HG03439 (cell line): ENCODE data around the gene SGK2.

Experiments
- ATAC-seq: cut with Tn5 transposase; IDR thresholded peaks from one replicate; pipeline ENCODE4 v1.9.1; 2021; ENCODE audit warnings: mild to moderate bottlenecking, moderate library complexity; ENCODE audit not compliant: unreplicated experiment

SGK2 gene

DNA sequence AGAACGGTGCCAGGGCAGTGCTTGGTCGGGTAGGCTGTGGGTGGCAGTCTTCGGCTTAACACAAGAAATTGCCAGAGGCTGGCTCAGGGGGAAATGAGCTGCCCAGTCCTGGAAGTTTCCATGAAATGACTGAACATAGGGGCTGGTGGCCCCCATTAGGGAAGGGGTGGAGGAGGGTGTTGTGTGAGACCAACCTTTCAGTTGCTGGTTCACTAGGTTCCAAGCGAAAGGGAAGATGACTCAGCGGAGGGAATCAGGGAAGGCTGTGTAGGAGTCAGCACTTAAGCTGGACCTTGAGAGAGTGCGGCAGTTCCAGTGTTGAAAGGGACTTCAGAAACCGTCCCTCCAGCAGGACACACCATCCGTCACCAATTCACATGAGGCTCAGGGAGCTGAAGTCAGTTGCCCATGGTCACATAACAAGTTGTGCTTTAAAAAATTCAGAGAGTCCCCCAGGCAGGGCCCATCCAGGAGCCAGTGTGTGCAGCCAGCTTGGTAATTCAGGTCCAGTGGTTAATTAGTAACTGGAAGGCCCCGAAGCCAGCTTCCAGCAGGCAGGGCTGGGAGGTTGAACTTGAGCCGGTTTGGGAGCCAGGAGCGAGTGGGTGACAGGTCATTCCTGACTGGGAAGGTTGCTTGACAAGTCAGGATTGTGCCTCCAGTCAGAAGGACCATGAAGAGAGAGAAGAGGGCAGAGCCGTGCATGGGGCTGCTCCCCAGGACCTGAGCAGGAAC is at the start of gene SGK2:
TSS of gene SGK2 (plus strand) at position 616 of the 735 bp plus-strand sequence. CDS start 7,469 bp downstream, outside the sequence.
- no peak for ATAC-seq

- no peak for ATAC-seq
Measured at GRCh38 chr20:43511879-43512278, 46.9 kb upstream of the SGK2 start.

DNA sequence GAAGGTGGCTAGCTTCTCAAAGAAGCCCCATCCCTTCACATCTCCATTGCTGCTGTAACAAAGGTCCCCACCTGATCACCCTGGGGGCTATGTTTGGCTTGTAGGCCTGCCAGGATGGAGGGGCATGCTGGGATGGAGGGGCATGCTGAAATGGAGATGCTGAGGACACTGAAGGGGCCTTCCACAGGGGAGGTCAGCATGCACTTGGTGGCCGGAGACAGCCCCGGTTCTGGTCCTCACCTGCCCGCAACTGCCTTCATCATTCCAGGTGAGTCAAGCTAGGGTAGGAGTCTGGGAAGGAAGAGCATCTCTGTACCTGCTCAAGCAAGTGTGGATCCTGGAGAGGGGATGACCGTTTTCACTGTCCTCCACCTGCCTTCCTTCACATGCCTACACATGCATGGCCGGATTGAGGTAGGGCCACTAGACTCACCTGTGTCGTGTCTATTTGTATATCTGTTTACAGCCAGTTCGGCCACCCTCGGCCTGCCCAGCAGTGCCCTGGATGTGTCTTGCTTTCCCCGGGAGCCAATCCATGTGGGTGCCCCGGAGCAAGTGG is 45.4 kb upstream of the SGK2 start:
- ATAC-seq: peak; percentile 5

DNA sequence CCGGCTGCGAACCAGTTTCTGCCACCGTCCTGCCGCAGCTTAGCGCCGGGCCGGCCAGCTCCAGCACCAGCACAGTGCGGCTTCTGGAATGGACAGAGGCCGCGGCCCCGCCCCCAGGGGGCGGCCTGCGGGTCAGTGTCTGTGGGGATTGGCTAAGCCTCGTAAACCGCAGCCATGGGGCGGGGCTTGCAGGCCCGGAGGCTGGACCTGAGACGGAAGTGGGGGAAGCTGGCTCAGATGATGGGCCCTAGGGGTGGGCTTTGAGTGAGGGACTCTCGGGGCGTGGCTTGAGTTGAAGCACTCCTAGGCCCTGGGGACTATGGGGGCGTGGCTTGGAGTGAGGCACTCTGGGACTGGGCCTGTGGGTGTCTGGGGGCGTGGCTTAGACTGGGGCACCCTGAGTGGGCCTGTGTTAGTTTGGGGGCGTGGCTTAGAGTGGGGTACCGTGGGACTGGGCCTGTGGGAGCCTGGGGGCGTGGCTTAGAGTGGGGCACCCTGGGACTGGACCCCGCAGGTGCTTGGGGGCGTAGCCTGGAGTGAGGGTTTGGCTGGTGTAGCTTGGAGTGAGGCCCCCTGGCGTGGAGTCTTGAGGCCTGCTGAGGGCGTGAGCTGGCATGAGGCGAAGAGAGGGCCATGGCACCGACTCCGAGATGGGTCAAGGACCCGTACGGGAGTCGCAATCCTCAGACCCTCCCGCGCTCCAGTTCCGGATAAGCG is 44.7 kb upstream of the SGK2 start:
- ATAC-seq: peak; percentile 81

- peak; percentile 21 for ATAC-seq
Measured at GRCh38 chr20:43514648-43514999, 44.2 kb upstream of the SGK2 start.

GRCh38 chr20:43515628-43516027 is 43.2 kb upstream of the SGK2 start:
- ATAC-seq: no peak

- no peak for ATAC-seq
Measured at GRCh38 chr20:43516251-43516824, 42.5 kb upstream of the SGK2 start.

DNA sequence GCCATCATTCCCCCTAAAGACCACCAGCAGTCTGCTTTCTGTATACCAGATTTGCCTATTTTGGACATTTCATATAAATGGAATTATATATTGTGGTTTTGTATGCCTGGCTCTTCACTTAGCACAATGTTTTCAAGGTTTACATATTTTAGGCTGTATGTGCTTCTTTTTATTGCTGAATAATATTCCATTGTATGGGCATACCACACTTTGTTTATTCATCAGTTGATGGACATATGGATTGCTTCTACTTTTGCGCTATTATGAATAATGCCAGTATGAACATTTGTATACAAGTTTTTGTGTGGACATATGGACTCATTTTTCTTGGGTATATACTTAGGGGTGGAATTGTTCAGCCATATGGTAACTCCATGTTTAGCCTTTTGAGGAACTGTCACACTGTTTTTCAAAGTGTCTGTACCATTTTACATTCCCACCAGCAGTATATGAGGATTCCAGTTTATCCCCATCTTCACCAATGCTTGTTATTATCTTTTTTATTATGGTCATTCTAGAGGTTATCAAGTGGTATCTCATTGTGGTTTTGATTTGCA is 38.7 kb upstream of the SGK2 start:
- no peak for ATAC-seq

- no peak for ATAC-seq
Measured at GRCh38 chr20:43525021-43525420, 33.8 kb upstream of the SGK2 start.

GRCh38 chr20:43528258-43528875 is 30.5 kb upstream of the SGK2 start:
- ATAC-seq: no peak

GRCh38 chr20:43529051-43529450 is 29.8 kb upstream of the SGK2 start:
- no peak for ATAC-seq

DNA sequence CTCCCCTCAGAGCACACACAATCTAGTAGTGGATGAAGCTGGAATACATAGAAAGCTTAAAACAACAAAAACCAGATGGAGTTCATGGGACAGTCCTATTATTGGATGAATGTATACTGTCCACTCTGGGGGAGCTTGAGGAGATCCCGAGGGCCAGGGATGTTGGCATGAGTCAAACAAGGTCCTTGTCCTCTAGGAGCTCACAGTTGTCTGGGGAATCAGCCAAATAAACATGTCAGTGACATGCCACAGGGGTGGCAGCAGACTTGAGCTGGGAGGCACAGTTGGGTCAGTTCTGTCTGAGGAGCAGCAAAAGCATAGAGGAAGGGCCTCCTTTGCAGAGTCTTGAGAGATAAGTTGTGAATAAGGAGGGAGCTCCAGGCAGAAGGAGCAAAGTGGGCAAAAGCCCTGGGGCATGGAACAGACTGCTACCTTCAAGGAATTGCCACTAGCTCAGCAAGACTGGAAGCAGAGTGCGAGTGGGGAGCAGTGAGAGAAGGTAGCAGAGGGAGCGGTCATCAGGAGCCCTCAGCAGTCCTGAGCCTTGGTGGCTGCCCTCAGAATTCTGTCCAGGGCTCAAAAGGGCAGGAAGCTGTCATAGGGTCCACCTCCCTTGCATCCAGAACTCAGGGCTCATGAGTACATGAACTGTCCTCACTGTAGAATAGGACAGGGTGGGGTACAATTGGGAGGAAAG is 29.2 kb upstream of the SGK2 start:
- ATAC-seq: no peak

DNA sequence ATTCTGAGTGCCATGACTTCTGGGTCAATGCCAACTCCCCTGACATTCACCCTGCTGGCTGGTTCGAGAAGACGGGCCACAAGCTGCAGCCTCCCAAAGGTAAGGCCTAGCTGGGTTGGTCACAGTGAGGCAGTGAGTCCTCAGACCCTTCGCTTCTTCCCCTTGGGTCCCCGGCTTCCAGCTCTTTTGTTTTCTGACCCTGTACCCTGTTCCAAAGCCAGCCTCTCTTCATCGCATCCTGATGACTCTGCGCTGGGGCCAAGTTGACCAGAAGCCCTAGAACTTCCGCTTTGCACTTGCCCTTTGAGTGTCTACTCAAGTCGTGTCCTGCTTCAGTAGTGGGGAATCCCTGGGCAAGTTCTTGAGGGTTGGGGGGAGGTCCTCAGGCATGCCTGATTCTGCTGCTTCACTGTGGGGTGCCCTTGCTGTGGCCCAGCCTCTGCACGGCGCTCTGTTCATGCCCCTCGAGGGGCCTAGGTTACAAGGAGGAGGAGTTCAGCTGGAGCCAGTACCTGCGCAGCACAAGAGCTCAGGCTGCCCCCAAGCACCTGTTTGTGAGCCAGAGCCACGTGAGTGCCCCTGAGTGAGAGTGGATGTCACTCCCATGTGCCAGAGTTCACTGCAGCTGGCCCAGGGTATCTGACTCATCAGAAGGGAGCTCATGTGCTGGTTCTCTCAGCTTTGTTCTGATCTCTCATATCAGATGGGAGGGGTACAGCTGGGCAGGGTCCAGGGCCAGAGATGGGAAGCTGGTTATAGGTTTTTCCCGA is 28.3 kb upstream of the SGK2 start:
- ATAC-seq: no peak

DNA sequence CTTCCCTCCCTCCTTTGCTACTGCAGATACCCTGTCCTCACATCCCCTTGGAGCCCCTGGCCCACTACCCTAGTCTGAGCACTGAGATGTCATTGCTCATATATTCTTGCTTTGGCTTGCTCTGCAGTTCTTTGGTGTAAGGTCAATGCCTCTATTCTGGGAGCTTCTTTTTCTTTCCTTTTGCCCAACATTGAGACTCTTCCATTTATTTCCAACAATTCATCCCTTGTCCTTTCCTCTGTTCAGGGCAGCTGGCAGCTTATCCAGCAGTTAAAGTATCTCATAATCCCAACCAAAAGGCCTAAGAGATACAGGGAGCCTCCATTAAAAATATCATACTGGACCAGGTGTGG is 27.8 kb upstream of the SGK2 start:
- ATAC-seq: no peak

DNA sequence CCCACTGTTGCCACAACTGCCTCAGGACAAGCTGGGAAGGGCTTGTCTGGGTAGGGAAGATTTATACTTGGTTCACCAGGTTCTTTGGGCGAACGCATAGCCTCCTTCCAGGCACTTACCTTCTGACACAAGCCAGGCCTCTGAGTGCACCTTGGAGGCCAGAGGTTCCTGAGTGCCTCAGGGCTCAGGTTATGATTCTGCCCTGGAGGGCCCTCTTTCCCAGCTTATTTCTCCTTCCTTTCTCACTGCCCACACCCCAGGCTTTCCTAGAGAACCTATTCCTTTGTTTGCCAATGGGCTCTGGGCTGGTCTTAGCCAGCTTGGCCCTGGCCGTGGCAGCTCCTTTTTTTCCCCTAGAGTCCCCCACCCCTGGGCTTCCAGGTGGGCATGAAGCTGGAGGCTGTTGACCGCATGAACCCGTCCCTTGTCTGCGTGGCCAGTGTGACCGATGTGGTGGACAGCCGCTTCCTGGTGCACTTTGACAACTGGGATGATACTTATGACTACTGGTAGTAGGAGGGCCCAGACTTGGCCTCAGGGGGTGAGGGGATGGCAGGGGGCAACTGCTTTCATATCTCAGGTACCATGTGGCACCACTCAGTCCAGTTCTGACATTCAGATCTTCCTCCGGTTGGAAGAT is 26.3 kb upstream of the SGK2 start:
- no peak for ATAC-seq

DNA sequence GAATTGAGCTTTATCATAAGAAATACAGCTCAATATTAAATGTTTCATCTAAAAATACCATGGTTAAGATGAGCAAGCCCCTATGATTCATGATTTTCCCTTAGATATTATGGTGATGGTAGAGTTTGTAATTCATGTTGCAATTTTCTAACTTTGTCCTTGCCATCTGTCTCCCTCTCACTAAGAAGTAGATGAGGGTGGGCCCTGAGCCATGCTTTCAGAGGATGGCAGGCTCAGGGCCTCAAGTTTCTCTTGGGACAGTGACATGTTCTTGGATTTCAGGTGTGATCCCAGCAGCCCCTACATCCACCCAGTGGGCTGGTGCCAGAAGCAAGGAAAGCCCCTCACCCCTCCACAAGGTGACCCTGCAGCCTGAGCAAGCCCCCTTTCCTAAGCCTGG is 25.8 kb upstream of the SGK2 start:
- ATAC-seq: no peak

DNA sequence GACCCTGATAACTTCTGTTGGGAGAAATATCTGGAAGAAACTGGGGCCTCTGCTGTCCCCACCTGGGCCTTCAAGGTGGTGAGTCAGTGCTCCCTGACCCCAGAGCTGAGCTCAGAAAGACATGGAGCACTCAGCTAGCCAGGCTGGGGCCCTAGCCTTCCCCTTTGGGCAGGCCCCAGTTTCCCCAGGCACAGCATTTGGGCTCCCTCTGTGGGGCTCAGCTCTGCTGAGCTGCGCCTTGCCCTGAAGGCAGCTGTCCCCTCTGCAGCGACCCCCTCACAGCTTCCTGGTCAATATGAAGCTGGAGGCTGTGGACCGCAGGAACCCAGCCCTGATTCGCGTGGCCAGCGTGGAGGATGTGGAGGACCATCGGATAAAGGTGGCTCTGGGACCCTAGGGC is 24.8 kb upstream of the SGK2 start:
- no peak for ATAC-seq

- ATAC-seq: no peak
Measured at GRCh38 chr20:43534791-43535350, 24.0 kb upstream of the SGK2 start.

- ATAC-seq: no peak
Measured at GRCh38 chr20:43535370-43536004, 23.3 kb upstream of the SGK2 start.
